Activated naive CD8-positive, alpha-beta T cell treated with anti-CD3 and anti-CD28 coated beads, Interleukin-2, amount 50 U/mL, for 24 hours (primary cell): ENCODE measurements around the gene PIGH.

ENCODE experiments used
- ATAC-seq: fragments of 150-1000 bp; cut with Tn5 transposase; one replicate; pipeline ENCODE4 v1.10.0; 2021
- DNase-seq: peaks from one replicate; pipeline ENCODE4 v3.0.0; 2021
- H3K27ac Mint-ChIP-seq: one replicate; pipeline ENCODE4 v1.8.0; 2021; ENCODE audit warnings: mild to moderate bottlenecking, mixed read lengths
- H3K27me3 Mint-ChIP-seq: one replicate; pipeline ENCODE4 v1.8.0; 2021; ENCODE audit warnings: mixed read lengths
- H3K36me3 Mint-ChIP-seq: one replicate; pipeline ENCODE4 v1.8.0; 2021; ENCODE audit warnings: low read depth, mixed read lengths
- H3K4me1 Mint-ChIP-seq: one replicate; pipeline ENCODE4 v1.8.0; 2021; ENCODE audit warnings: mixed read lengths
- H3K4me3 Mint-ChIP-seq: one replicate; pipeline ENCODE4 v1.8.0; 2021; ENCODE audit warnings: mild to moderate bottlenecking, moderate library complexity, mixed read lengths
- H3K9me3 Mint-ChIP-seq: one replicate; pipeline ENCODE4 v1.8.0; 2021; ENCODE audit warnings: mixed read lengths

Gene PIGH

DNA sequence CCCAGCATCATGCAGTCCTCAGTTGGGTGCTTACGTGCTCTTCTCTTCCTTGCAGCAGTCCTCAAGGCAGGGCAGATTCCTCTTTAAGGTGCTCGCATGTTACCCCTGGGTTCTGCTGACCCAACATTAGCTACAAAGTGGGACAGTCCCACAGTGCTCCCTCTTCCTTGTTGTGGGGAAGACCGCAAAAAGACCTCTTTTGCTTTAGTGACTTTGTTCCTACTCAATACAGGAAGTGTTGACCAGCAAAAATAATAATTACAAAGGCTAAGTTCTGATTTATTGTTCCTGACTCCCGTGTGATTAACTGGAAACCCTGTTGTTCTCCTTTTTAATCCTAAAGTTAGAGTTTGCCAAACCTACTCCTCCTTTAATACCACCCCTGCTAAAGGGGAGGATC lies 13.7 kb downstream of the PIGH start:
- H3K27me3 Mint-ChIP-seq, result no peaks in the 10 kb centered on the region
- no peak for DNase-seq

DNA sequence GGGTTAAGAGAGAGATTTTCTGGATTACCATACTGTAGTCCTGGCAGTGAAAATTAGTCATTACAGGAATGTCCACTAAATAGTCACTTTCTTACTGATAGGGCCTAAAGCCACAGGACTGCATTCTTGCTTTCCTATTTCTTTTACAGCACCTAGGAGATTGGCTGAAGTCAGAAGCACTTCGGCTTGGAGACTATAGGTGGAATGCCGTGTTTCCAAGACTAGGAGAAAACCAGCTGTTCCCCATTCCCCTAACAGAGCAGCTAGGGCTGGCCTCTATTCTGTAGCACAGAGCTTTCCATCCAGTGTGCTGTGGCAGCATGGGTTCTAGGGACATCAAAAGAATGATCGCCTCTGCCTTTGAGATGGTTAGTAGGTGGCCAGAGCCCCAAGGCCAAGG lies 15.1 kb downstream of the PIGH start:
- H3K36me3 Mint-ChIP-seq, result peaks cover 4% of the 10 kb centered on the region
- H3K27me3 Mint-ChIP-seq, result no peaks in the 10 kb centered on the region
- no peaks in the 10 kb centered on the region for H3K9me3 Mint-ChIP-seq
- no peaks in the 10 kb centered on the region for H3K4me1 Mint-ChIP-seq
- ATAC-seq (no peak), DNase-seq (no peak)
- H3K4me3 Mint-ChIP-seq, result no peak overlapping the region
- no peak overlapping the region for H3K27ac Mint-ChIP-seq

More for the DNA sequence above, 13.7 kb downstream of the PIGH start:
- Mint-ChIP-seq H3K27ac (no peak overlapping the region), H3K9me3 (no peaks in the 10 kb centered on the region), H3K36me3 (peaks cover 4% of the 10 kb centered on the region), H3K4me3 (no peak overlapping the region), H3K4me1 (no peaks in the 10 kb centered on the region)
- no peak for ATAC-seq

DNA sequence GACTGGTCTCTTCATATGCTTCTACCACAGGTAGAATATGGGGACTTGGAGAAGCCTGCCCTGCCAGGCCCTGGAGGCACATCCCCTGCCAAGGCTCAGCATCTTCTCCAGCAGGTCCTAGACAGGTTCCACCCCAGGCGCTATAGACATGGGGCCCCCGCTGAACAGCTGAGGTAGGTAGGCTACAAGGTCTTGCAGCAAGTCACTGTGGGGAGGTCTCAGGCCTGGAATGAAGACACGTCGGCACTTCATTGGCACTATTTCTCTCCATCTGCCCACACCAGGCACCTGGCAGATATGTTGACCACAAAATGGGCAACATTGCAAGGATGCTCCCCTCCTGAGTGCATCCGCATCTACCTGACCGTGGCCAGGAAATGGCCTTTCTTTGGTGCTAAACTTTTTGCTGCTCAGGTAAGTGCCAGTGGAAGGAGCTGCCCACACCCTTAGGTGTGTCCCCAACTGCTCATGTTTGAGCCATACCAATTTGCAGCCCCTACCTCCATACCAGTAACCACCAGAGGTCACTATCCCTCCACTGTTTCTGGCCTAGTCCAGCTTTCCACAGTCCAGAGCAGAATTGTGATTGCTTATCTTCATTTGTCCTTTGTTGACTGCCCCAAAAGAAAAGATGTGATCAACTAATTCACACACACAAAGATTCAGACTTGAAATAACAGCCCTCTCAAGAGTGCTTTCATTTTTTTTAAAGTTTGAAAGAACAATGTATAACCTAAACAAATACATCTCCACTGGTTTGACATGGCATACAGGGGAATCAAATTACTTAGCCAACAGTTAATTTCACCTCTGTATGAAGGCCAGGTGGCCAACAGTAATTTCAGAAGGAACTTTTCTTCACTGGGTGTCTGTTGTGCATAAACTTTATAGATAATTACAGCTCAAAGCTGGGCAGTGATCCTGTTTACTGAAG lies 16.1 kb downstream of the PIGH start:
- no peak overlapping the region for H3K4me3 Mint-ChIP-seq
- DNase-seq (peak; percentile 20), ATAC-seq (peak; percentile 74)
- no peaks in the 10 kb centered on the region for H3K9me3 Mint-ChIP-seq
- no peaks in the 10 kb centered on the region for H3K27me3 Mint-ChIP-seq
- H3K4me1 Mint-ChIP-seq, result no peaks in the 10 kb centered on the region
- H3K36me3 Mint-ChIP-seq, result peaks cover 2% of the 10 kb centered on the region
- H3K27ac Mint-ChIP-seq, result no peak overlapping the region

DNA sequence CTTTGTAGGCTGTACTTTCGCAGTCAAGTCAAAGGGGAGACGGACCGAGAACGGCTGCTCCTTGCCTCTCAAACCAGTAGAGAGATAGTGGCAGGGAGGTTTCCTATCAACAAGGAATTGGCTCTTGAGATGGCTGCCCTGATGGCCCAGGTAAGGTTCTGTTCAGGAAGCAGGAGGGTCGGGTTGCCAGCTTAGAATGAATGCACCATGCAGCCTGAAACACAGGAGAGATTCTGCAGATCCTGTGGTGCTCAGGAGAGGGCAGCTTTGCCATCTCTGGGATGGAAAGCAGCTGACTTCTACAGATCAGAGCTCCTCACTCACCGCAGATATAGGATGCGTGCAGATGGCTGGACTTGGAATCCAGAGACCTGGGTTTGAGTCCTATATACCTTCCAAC lies 18.0 kb downstream of the PIGH start:
- Mint-ChIP-seq H3K36me3 (no peaks in the 10 kb centered on the region), H3K4me3 (no peak overlapping the region), H3K4me1 (no peaks in the 10 kb centered on the region), H3K9me3 (no peaks in the 10 kb centered on the region), H3K27ac (no peak overlapping the region), H3K27me3 (no peaks in the 10 kb centered on the region)
- DNase-seq, result no peak
- ATAC-seq, result no peak

DNA sequence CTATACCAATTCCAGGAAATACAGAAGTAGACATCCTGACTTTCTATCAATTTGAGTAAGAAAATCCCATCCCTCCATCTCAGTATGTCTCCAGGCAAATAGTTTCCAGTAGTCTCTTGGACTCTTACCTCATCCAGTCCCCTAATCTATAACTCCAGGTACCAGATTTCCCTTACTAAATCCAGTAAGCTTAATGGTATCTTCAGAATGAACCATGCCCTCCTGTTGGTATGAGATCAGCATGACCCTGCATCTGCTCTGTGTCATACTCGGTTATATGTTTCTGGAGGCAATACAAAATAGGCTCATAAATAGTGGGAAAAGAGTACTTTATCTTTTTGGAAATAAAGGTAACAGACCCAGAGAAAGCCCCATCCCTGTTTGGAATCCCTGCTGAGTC lies 18.4 kb downstream of the PIGH start:
- Mint-ChIP-seq H3K4me1 (no peaks in the 10 kb centered on the region), H3K36me3 (no peaks in the 10 kb centered on the region), H3K27ac (no peak overlapping the region), H3K9me3 (no peaks in the 10 kb centered on the region), H3K4me3 (no peak overlapping the region), H3K27me3 (no peaks in the 10 kb centered on the region)
- ATAC-seq (no peak), DNase-seq (no peak)

DNA sequence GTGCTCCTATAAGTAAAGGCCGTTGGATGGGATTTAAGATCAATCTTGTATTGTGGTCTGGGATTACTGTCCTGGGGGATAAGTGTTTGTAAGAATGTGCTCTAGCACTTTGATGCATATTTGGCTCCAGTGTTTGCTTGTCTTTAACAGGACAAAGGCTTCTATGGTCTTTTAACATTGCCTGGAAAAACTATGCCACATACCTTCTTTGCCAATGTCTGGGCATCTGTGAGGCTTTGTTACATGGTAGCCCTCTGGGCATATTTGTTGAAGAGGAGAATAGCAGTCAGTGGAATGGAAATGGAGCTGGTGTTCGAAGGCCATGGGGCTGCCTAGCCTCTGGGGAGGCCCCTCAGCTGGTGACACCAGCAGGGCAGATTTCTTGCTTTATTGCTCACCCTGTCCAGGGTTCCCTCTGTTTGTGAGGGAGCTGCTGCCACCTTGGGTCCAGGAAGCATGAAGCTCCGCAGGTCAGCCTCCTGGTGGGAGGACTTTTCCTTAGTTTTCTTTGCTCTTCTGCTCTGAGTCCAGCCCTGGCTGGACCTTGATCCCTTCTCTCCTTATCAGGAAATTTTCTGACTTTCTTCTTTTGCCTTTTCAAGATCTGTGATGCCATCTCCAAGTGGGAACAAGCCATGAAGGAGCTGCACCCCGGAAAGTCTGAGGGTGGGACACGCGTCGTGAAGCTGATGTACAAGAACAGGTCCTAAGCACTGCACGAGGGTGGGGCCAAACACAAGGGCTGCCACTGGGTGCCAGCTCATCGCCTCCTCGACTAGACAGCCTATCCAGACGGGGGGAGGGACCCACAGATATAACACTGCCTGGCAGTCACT lies 19.5 kb downstream of the PIGH start:
- Mint-ChIP-seq H3K9me3 (no peaks in the 10 kb centered on the region), H3K27ac (no peak overlapping the region), H3K4me3 (no peak overlapping the region), H3K4me1 (no peaks in the 10 kb centered on the region), H3K36me3 (no peaks in the 10 kb centered on the region), H3K27me3 (no peaks in the 10 kb centered on the region)
- no peak for ATAC-seq
- no peak for DNase-seq

DNA sequence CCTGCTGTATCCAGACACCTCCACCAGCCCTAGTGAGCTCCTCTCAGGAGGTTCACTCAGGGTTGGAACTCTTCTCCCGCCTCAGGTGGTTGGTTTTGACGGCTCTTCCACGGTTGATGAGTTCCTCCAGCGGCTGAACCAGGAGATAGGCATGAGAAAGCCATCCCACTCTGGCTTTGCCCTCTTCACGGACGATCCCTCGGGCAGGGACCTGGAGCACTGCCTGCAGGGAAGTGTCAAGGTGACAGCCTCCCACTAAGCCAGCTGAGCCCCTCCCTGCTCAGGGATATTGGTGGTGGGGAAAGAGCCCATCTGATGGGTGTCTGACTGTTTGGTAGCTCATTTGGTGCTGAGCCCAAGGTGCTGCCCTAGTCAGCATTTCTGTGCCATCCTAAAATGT lies 20.4 kb downstream of the PIGH start:
- no peaks in the 10 kb centered on the region for H3K9me3 Mint-ChIP-seq
- no peak for DNase-seq
- no peak overlapping the region for H3K27ac Mint-ChIP-seq
- no peak for ATAC-seq
- no peaks in the 10 kb centered on the region for H3K4me1 Mint-ChIP-seq
- H3K4me3 Mint-ChIP-seq, result no peak overlapping the region
- H3K27me3 Mint-ChIP-seq, result no peaks in the 10 kb centered on the region
- no peaks in the 10 kb centered on the region for H3K36me3 Mint-ChIP-seq

DNA sequence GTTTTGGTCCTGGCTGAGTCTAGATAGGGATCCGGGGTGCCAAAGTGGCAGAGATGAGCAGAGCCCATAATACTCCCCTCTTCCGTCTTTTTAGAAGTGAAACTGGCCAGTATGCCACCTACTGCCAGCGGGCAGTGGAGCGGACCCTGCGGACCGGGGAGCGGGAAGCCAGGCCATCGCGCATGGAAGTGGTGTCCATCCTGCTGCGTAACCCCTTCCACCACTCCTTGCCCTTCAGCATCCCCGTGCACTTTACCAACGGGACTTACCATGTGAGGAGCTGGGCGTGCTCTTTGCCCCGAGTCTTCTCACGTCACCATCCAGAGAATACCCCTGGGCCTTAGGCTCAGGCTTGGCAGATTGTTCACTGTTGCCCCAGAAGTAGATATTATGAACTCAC lies 21.0 kb downstream of the PIGH start:
- Mint-ChIP-seq H3K4me3 (no peak overlapping the region), H3K36me3 (no peaks in the 10 kb centered on the region), H3K27me3 (no peaks in the 10 kb centered on the region), H3K9me3 (no peaks in the 10 kb centered on the region), H3K27ac (no peak overlapping the region), H3K4me1 (no peaks in the 10 kb centered on the region)
- DNase-seq, result no peak
- ATAC-seq, result no peak

DNA sequence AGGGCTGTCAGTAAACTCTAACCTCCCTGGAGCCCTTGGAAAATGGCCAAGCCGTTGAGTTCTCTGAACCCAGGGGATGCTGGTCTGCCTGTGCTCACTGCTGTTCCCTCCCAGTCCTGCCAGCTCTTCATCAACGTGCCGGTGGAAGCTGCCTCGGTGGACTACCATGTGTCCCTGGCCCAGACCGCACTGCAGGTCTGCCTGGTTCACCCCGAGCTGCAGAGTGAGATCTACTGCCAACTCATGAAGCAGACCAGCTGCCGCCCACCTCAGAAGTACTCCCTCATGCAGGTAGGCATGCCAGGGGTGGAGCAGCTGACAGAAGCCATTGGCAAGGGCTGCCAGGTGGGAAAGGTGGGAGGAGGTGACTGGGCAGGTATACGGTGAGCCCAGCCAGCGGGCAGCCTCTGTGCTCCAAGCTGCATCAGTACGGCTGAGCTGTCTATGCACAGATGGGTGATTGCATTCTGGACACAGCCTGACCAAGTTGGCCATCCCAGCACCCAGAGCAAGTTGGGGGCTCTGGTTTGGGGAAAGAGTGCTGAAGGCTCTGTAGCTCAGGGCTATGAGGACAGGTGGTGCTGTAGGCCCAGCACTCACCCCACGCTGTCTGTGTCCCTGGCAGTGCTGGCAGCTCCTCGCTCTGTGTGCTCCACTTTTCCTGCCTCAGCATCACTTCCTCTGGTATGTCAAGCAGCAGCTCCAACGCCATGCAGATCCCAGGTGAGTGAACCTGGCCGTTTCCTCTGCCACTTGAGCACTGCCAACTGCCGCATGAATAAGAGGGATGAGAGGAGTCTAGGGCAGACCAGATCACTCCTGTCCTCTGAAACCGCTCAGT lies 21.9 kb downstream of the PIGH start:
- H3K9me3 Mint-ChIP-seq, result no peaks in the 10 kb centered on the region
- no peak overlapping the region for H3K4me3 Mint-ChIP-seq
- ATAC-seq, result peak; percentile 16
- H3K4me1 Mint-ChIP-seq, result no peaks in the 10 kb centered on the region
- DNase-seq, result no peak
- H3K27ac Mint-ChIP-seq, result no peak overlapping the region
- H3K27me3 Mint-ChIP-seq, result no peaks in the 10 kb centered on the region
- H3K36me3 Mint-ChIP-seq, result no peaks in the 10 kb centered on the region

DNA sequence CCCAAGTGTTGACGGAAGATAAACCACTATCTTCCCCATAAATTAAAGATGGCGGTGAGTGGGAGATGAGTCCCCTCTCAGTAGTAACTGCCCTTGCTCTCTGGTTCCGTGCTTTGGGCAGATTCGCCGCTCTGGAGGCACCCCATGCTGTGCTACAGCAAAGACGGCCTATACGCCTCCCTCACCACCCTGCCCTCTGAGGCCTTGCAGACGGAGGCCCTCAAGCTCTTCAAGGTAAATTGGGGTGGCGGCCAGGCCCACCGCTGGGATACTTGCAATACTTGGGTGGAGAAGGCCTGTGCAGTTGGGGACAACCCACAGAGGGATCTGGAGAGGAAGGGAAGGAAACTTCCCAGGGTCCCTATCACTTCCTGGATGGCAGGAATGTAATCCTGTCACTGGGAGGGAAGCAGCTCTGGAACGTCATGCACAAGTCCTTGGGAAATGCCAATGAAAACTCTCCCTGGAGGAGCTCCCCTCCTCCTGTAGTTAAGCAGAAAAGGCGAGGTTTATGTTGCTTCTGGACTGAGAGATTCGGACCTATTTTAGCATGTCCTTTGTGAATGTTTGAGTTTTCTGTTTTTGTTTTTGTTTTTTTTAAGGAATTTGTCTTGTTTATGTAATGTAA lies 22.8 kb downstream of the PIGH start:
- ATAC-seq, result no peak
- H3K27ac Mint-ChIP-seq, result no peak overlapping the region

DNA sequence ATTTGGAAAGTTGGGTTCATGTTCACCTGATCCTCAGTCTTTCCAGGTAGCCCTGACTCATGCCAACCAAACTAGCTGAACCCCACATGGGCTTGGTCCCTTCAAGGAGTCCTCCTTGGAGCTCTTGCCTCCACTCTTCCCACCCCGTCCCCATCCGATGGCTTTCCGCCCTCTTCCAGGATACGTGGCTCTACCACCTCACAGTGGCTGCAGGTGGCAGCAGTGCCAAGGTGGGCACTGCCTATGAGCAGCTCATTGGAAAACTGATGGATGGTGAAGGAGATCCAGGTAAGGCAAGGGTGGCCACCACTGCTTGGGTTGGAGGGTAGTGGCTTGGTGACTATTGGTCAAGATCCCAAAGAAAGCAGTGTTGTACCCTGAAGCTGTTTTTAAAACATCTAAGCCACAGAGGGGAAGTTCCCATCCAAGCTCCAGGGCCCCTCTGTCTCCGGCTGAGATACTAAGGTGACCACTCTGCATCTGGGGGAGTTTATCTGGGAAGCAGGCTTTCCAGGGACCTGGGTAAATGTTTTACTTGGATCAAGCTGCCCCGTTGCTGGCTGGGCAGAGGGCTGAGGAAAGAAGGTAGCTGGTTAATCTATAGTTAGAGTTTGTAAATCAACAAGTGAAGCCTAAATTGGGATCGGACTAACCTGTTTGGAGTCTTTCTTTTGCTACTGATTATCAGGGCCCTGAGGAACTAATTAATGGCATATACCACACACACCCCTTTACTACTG lies 23.7 kb downstream of the PIGH start:
- ATAC-seq, result no peak
- Mint-ChIP-seq H3K4me3 (no peak overlapping the region), H3K27me3 (no peaks in the 10 kb centered on the region), H3K9me3 (no peaks in the 10 kb centered on the region), H3K36me3 (no peaks in the 10 kb centered on the region), H3K27ac (no peak overlapping the region), H3K4me1 (no peaks in the 10 kb centered on the region)
- DNase-seq, result no peak

More for the DNA sequence above, 22.8 kb downstream of the PIGH start:
- no peak for DNase-seq
- Mint-ChIP-seq H3K27me3 (no peaks in the 10 kb centered on the region), H3K36me3 (no peaks in the 10 kb centered on the region), H3K4me1 (no peaks in the 10 kb centered on the region), H3K9me3 (no peaks in the 10 kb centered on the region), H3K4me3 (no peak overlapping the region)

DNA sequence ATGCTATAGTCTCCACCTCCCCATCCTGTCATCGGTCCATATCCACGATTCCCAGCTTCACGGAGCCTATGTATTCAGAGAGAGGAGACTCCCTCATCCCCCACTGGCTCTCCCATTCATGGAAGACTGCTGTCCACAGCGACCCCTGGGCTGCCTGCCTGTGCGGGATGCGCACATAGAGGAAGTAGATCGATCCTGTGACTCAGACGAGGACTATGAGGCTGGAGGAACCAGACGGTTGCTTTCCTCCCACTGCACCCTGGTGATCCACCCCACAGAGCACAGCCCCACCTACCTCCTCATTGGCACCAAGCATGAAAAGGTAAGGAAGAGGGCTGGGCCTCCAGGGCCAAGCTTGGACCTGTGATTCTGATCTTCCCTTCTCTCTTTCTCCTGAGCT lies 24.4 kb downstream of the PIGH start:
- H3K27me3 Mint-ChIP-seq, result no peaks in the 10 kb centered on the region
- no peaks in the 10 kb centered on the region for H3K36me3 Mint-ChIP-seq
- no peak overlapping the region for H3K4me3 Mint-ChIP-seq
- H3K4me1 Mint-ChIP-seq, result no peaks in the 10 kb centered on the region
- no peak overlapping the region for H3K27ac Mint-ChIP-seq
- DNase-seq (no peak), ATAC-seq (no peak)
- H3K9me3 Mint-ChIP-seq, result no peaks in the 10 kb centered on the region

DNA sequence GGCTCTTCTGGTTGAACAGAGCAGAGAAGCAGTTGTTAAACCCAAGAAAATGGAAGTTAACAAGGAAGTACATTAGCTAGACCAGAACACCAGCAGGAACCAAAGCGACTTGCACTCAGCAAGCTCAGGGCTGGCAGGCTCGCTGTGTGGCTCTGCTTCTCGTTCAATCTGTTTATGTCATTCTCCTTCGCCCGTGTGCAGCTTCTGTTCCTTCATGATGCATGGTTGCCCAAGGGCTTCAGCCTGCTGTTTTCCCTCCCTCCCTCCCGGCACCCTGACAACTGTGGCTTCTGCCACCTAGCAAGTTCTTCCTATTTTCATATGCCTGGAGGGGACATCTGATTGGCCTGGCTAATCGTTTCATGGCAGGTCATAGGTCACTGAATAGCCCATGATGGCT lies 25.3 kb downstream of the PIGH start:
- Mint-ChIP-seq H3K27me3 (no peaks in the 10 kb centered on the region), H3K4me3 (no peak overlapping the region), H3K9me3 (no peaks in the 10 kb centered on the region), H3K4me1 (no peaks in the 10 kb centered on the region), H3K36me3 (no peaks in the 10 kb centered on the region), H3K27ac (no peak overlapping the region)
- DNase-seq (no peak), ATAC-seq (no peak)
